ENCODE results near the gene RWDD4. TPM values are rescaled to one million over a fixed set of nuclear protein-coding genes. Genes with fewer than 3 reads are reported as not detected.
A peak's percentile ranks its signal among the peaks of the same experiment; 100 is the strongest.

RWDD4 gene
- total and polyA plus RNA-seq, 8 donors = 8.5 to 15.4 (median 12.8) TPM

- WGBS, 2 donors = 15 to 17% methylated on average over 3 of the region's 3 CpGs
- Histone ChIP-seq H3K27ac (peak overlapping the region in 3 of 4 donors; percentile 31 to 77 (median 75)), H3K27me3 (no peaks in the 10 kb centered on the region), H3K4me1 (peaks cover 0 to 8% (median 6%) of the 10 kb centered on the region in 3 donors), H3K36me3 (no peaks in the 10 kb centered on the region), H3K9me3 (no peaks in the 10 kb centered on the region), H3K4me3 (peak overlapping the region in 1 of 4 donors; percentile 21)
- no peak for DNase-seq
- intact Hi-C loops (cut with DNase I) = no loop called here
- TF ChIP-seq CTCF (IDR thresholded peaks at IDR 0.05) = no peak
- no peak for FAIRE-seq
- peak; percentile 63 to 76 (median 66) for ATAC-seq
Observed at GRCh38 chr4:183637461-183637860, 21.5 kb downstream of the RWDD4 start.

- H3K9me3 ChIP-seq = no peaks in the 10 kb centered on the region
- H3K36me3 ChIP-seq = no peaks in the 10 kb centered on the region
- peaks cover 0 to 8% (median 6%) of the 10 kb centered on the region in 3 donors for H3K4me1 ChIP-seq
- WGBS, 2 donors = 6 to 12% methylated on average over 5 of the region's 5 CpGs
- TF ChIP-seq CTCF (IDR thresholded peaks at IDR 0.05) = no peak
- H3K27me3 ChIP-seq = no peaks in the 10 kb centered on the region
- no peak for FAIRE-seq
- peak overlapping the region in 2 of 4 donors; percentile 21 to 33 for H3K4me3 ChIP-seq
- intact Hi-C loops (cut with DNase I) = no loop called here
- peak in 2 of 6 donors; percentile 32 to 37 for DNase-seq
- H3K27ac ChIP-seq = peak overlapping the region; percentile 31 to 77 (median 57)
- peak; percentile 75 to 86 (median 84) for ATAC-seq
Observed at GRCh38 chr4:183636923-183637322, 22.1 kb downstream of the RWDD4 start.

- no peaks in the 10 kb centered on the region for H3K9me3 ChIP-seq
- H3K4me1 ChIP-seq = peaks cover 0 to 8% (median 6%) of the 10 kb centered on the region in 3 donors
- no peak for TF ChIP-seq CTCF (IDR thresholded peaks at IDR 0.05)
- H3K4me3 ChIP-seq = peak overlapping the region in 2 of 4 donors; percentile 21 to 33
- H3K27ac ChIP-seq = peak overlapping the region; percentile 31 to 77 (median 57)
- DNase-seq = peak in 1 of 6 donors; percentile 31
- peak; percentile 66 to 86 (median 84) for ATAC-seq
- no peaks in the 10 kb centered on the region for H3K27me3 ChIP-seq
- WGBS, 2 donors = 22 to 30% methylated on average over 8 of the region's 8 CpGs
- FAIRE-seq = no peak
- H3K36me3 ChIP-seq = no peaks in the 10 kb centered on the region
- intact Hi-C loops (cut with DNase I) = no loop called here
Observed at GRCh38 chr4:183636503-183636902, 22.5 kb downstream of the RWDD4 start.

GRCh38 chr4:183635741-183636140 lies 23.2 kb downstream of the RWDD4 start:
- 85 to 89% methylated on average over 5 of the region's 5 CpGs for WGBS, 2 donors

More at GRCh38 chr4:183635741-183636140, 23.2 kb downstream of the RWDD4 start:
- Histone ChIP-seq H3K36me3 (no peaks in the 10 kb centered on the region), H3K4me1 (peaks cover 0 to 8% (median 6%) of the 10 kb centered on the region in 3 donors), H3K4me3 (no peak overlapping the region), H3K9me3 (no peaks in the 10 kb centered on the region), H3K27ac (no peak overlapping the region), H3K27me3 (no peaks in the 10 kb centered on the region)
- intact Hi-C loops (cut with DNase I) = no loop called here
- no peak for ATAC-seq
- no peak for TF ChIP-seq CTCF (IDR thresholded peaks at IDR 0.05)
- DNase-seq = no peak
- FAIRE-seq = no peak

All from pancreas (tissue), 10 donors.